Right ventricle myocardium superior (tissue), 1 donor: ENCODE data around the gene ELP4. TPM values are rescaled to one million over a fixed set of nuclear protein-coding genes. Genes with fewer than 3 reads are reported as not detected.

ENCODE experiments used
- ATAC-seq: fragments of 200-7000 bp; cut with Tn5 transposase; one replicate; pipeline ENCODE4 v1.9.1; 2020; ENCODE audit warnings: mild to moderate bottlenecking; ENCODE audit not compliant: poor library complexity
- DNase-seq: peaks from one replicate; pipeline ENCODE4 v3.0.0-alpha.2; 2020
- intact Hi-C: fragments of 100-400 bp; cut with DNase I; formaldehyde crosslinking; loops from one replicate; pipeline ENCODE4 v1.11.2; 2022
- total RNA-seq: library from RNA; stranded (reverse); fragmentation: NEBNext Ultra II Directional; extraction: Animal tissue kit (Norgen Biotek cat#: 25700); gene quantifications from one replicate; pipeline ENCODE4 v1.2.1, GENCODE V29; 2021
- donor health status: DM: no; HTN: yes; CAD: no; lungs with severe emphysema.

The ELP4 gene
- total RNA-seq, 1 donor from 2014 or later, result 14.7 TPM

- intact Hi-C loops, result no loop called here
- no peak for ATAC-seq
- DNase-seq, result no peak
Measured at GRCh38 chr11:31824332-31824878, 314.8 kb downstream of the ELP4 start.

- ATAC-seq (no peak), DNase-seq (no peak)
- intact Hi-C loops, result no loop called here
Measured at GRCh38 chr11:31824879-31825837, 315.6 kb downstream of the ELP4 start.

- DNase-seq (no peak), ATAC-seq (no peak)
- intact Hi-C loops, result no loop called here
Measured at GRCh38 chr11:31825838-31826484, 316.4 kb downstream of the ELP4 start.

- intact Hi-C loops, result no loop called here
- no peak for ATAC-seq
- DNase-seq, result no peak
Measured at GRCh38 chr11:31826536-31827438, 317.2 kb downstream of the ELP4 start.

- ATAC-seq (no peak), DNase-seq (no peak)
- intact Hi-C loops, result no loop called here
Measured at GRCh38 chr11:31827455-31828206, 318.1 kb downstream of the ELP4 start.

GRCh38 chr11:31828217-31828616, 318.6 kb downstream of the ELP4 start:
- ATAC-seq (no peak), DNase-seq (no peak)
- intact Hi-C loops, result no loop called here

GRCh38 chr11:31830406-31830805, 320.8 kb downstream of the ELP4 start:
- ATAC-seq (no peak), DNase-seq (no peak)
- intact Hi-C loops, result no loop called here

- DNase-seq (no peak), ATAC-seq (no peak)
- intact Hi-C loops, result no loop called here
Measured at GRCh38 chr11:31834237-31834636, 324.7 kb downstream of the ELP4 start.

Other genes with a start within 250 kb of the ELP4 start
- gene DCDC1, start 140.0 kb upstream of the ELP4 start, total RNA-seq, result 0.11 TPM
- 16.6 TPM for gene DNAJC24, start 139.9 kb upstream of the ELP4 start, total RNA-seq
- gene IMMP1L, start 145 bp upstream of the ELP4 start, total RNA-seq, result 20.3 TPM